Breast epithelium (tissue), 4 donors: ENCODE data around the gene GPC5. TPM values are rescaled to one million over a fixed set of nuclear protein-coding genes. Genes with fewer than 3 reads are reported as not detected.

Experiments
- DNase-seq, 2 donors: peaks; one replicate each; pipeline ENCODE4 v3.0.0-alpha.2; 2019; ENCODE audit warnings: low spot score in 2 of 2
- H3K27ac ChIP-seq, 2 donors: fragments of 200-600 bp; sonication (generic) in 1 of 2; one replicate each; pipeline ENCODE4 v1.5.1; 2016 to 2019; ENCODE audit warnings: mild to moderate bottlenecking in 1 of 2
- H3K27me3 ChIP-seq, 2 donors: fragments of 200-600 bp; sonication (generic) in 1 of 2; one replicate each; pipeline versions ENCODE4 v1.5.1 to v1.6.0; 2017 to 2019; ENCODE audit warnings: control low read depth in 1 of 2, mild to moderate bottlenecking in 1 of 2
- H3K36me3 ChIP-seq: fragments of 200-600 bp; one replicate; pipeline ENCODE4 v1.5.1; 2019
- H3K4me1 ChIP-seq, 2 donors: fragments of 200-600 bp; sonication (generic); one replicate each; pipeline ENCODE4 v1.5.1; 2016 to 2019; ENCODE audit warnings: control low read depth in 1 of 2
- H3K4me3 ChIP-seq, 3 donors: fragments of 200-600 bp; sonication (generic); 1 replicate in 2 of 3; 2 replicates in 1 of 3; pipeline ENCODE4 v1.5.1; 2016 to 2019; ENCODE audit warnings: mild to moderate bottlenecking in 3 of 3, moderate library complexity in 2 of 3
- H3K9me3 ChIP-seq, 2 donors: fragments of 200-600 bp; sonication (generic) in 1 of 2; one replicate each; pipeline ENCODE4 v1.5.1; 2016 to 2019; ENCODE audit warnings: control low read depth in 1 of 2
- CTCF ChIP-seq, 3 donors: fragments of 450-650 bp; IDR thresholded peaks; one replicate each; pipeline ENCODE4 v1.5.1; 2016 to 2017; ENCODE audit warnings: antibody characterized with exemption in 3 of 3, mild to moderate bottlenecking in 3 of 3, moderate library complexity in 3 of 3
- POLR2A ChIP-seq: fragments of 450-650 bp; IDR thresholded peaks from one replicate; pipeline ENCODE4 v1.6.1; 2016; ENCODE audit warnings: antibody characterized with exemption, mild to moderate bottlenecking, moderate library complexity
- POLR2AphosphoS5 ChIP-seq, 3 donors: sonication (generic); formaldehyde crosslinking; IDR thresholded peaks; one replicate each; pipeline ENCODE4 v1.6.1; 2017; ENCODE audit warnings: antibody characterized with exemption in 3 of 3
- intact Hi-C: fragments of 100-400 bp; cut with DNase I; formaldehyde crosslinking; loops from one replicate; pipeline ENCODE4 v1.15.1; 2023; ENCODE audit warnings: low total_unique reads
- total RNA-seq, 3 donors: library from RNA; depleted of rRNA; stranded (reverse); fragments of >200 nt; gene quantifications; one replicate each; pipeline ENCODE4 v1.1.0, GENCODE V29; 2016

Gene GPC5
- total RNA-seq, 3 donors from 2014 or later, result 0.88 to 0.98 TPM; not detected in 1

- intact Hi-C loops, result no loop called here
- no peak for DNase-seq
- H3K27me3 ChIP-seq, result no peaks in the 10 kb centered on the region
- no peak overlapping the region for H3K4me3 ChIP-seq
- TF ChIP-seq POLR2AphosphoS5 (IDR thresholded peaks at IDR 0.05) (no peak), POLR2A (no peak), CTCF (IDR thresholded peaks at IDR 0.05) (no peak)
- H3K9me3 ChIP-seq, result no peaks in the 10 kb centered on the region
- H3K36me3 ChIP-seq, result no peaks in the 10 kb centered on the region
- H3K4me1 ChIP-seq, result no peaks in the 10 kb centered on the region
- H3K27ac ChIP-seq, result no peak overlapping the region
These were observed 1263.0 kb downstream of the GPC5 start for GRCh38 chr13:92661406-92661805.

GRCh38 chr13:92668157-92668556 is 1269.7 kb downstream of the GPC5 start:
- no peaks in the 10 kb centered on the region for H3K4me1 ChIP-seq
- no peak for TF ChIP-seq POLR2AphosphoS5 (IDR thresholded peaks at IDR 0.05)
- no peaks in the 10 kb centered on the region for H3K27me3 ChIP-seq
- no peak for DNase-seq
- no peaks in the 10 kb centered on the region for H3K36me3 ChIP-seq
- no peak overlapping the region for H3K27ac ChIP-seq
- intact Hi-C loops, result loop anchor here (5.0 kb wide), 1 partner anchor 1394 kb away; no protein-coding TSS in a partner anchor
- no peak overlapping the region for H3K4me3 ChIP-seq
- no peaks in the 10 kb centered on the region for H3K9me3 ChIP-seq

- no peak for TF ChIP-seq POLR2A
- TF ChIP-seq POLR2AphosphoS5 (IDR thresholded peaks at IDR 0.05), result no peak
- TF ChIP-seq CTCF (IDR thresholded peaks at IDR 0.05), result no peak
- Histone ChIP-seq H3K36me3 (no peaks in the 10 kb centered on the region), H3K4me3 (no peak overlapping the region), H3K27me3 (no peaks in the 10 kb centered on the region), H3K27ac (no peak overlapping the region), H3K9me3 (no peaks in the 10 kb centered on the region), H3K4me1 (no peaks in the 10 kb centered on the region)
- no peak for DNase-seq
- intact Hi-C loops, result no loop called here
These were observed 1271.7 kb downstream of the GPC5 start for GRCh38 chr13:92670096-92670495.

GRCh38 chr13:92671821-92672220 is 1273.4 kb downstream of the GPC5 start:
- H3K9me3 ChIP-seq, result no peaks in the 10 kb centered on the region
- intact Hi-C loops, result no loop called here
- H3K27me3 ChIP-seq, result no peaks in the 10 kb centered on the region
- no peak overlapping the region for H3K4me3 ChIP-seq
- H3K36me3 ChIP-seq, result no peaks in the 10 kb centered on the region
- no peak overlapping the region for H3K27ac ChIP-seq
- no peak for DNase-seq
- TF ChIP-seq POLR2AphosphoS5 (IDR thresholded peaks at IDR 0.05) (no peak), POLR2A (no peak), CTCF (IDR thresholded peaks at IDR 0.05) (no peak)
- no peaks in the 10 kb centered on the region for H3K4me1 ChIP-seq

GRCh38 chr13:92676246-92676645 is 1277.8 kb downstream of the GPC5 start:
- no peak overlapping the region for H3K27ac ChIP-seq
- H3K4me3 ChIP-seq, result no peak overlapping the region
- intact Hi-C loops, result no loop called here
- no peaks in the 10 kb centered on the region for H3K9me3 ChIP-seq
- H3K4me1 ChIP-seq, result no peaks in the 10 kb centered on the region
- no peak for TF ChIP-seq POLR2AphosphoS5 (IDR thresholded peaks at IDR 0.05)
- no peak for TF ChIP-seq POLR2A
- no peak for TF ChIP-seq CTCF (IDR thresholded peaks at IDR 0.05)
- no peak for DNase-seq
- H3K36me3 ChIP-seq, result no peaks in the 10 kb centered on the region
- H3K27me3 ChIP-seq, result no peaks in the 10 kb centered on the region

GRCh38 chr13:92677571-92677970 is 1279.2 kb downstream of the GPC5 start:
- TF ChIP-seq POLR2A (no peak), POLR2AphosphoS5 (IDR thresholded peaks at IDR 0.05) (no peak), CTCF (IDR thresholded peaks at IDR 0.05) (no peak)
- intact Hi-C loops, result no loop called here
- no peaks in the 10 kb centered on the region for H3K4me1 ChIP-seq
- no peak for DNase-seq
- no peaks in the 10 kb centered on the region for H3K27me3 ChIP-seq
- H3K9me3 ChIP-seq, result no peaks in the 10 kb centered on the region
- H3K4me3 ChIP-seq, result no peak overlapping the region
- no peak overlapping the region for H3K27ac ChIP-seq
- H3K36me3 ChIP-seq, result no peaks in the 10 kb centered on the region
